Measurements from ENCODE around the gene TRAK2.

DNA sequence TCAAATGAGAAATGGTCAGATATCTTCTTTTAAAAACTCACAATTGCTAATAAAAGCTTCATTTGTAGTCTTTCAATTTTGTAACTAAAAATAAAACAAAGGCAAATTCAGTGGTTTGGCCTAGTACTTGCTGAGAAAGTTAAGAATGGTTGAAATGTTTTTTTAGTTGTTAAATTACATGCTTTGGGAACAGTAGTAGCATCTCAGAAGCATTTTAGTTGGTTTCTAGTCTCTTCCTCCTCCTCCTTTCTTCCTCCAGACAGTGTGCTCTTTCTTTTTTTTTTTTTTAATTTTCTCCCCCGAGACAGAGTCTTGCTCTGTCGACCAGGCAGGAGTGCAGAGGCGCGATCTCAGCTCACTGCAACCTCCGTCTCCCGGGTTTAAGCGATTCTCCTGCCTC is 9.8 kb downstream of the TRAK2 start:
- TF ChIP-seq EZH2 (IDR thresholded peaks at IDR 0.05) = no peak
- TF ChIP-seq POLR2AphosphoS5 (IDR thresholded peaks at IDR 0.05; ENCODE audit: borderline replicate concordance, low read depth, low read length) = no peak
- no peak for TF ChIP-seq FOXP2 (optimal IDR thresholded peaks at IDR 0.05; ENCODE audit: control extremely low read depth, extremely low read length, insufficient read depth)

Data from SK-N-MC (cell line).